GM12878 (cell line): ENCODE data around the gene SPATA9. TPM values are rescaled to one million over a fixed set of nuclear protein-coding genes. Genes with fewer than 3 reads are reported as not detected.

ENCODE experiments used
- ATAC-seq: fragments of 200-7000 bp; cut with Tn5 transposase; 3 replicates; pipeline ENCODE4 v1.9.1; 2020; ENCODE audit warnings: mild to moderate bottlenecking, moderate library complexity
- BruUV-seq: library from RNA; stranded (reverse); fragments of 400-500 nt; replicated peaks from 2 replicates; lab custom pipeline; 2021; lab: Mats Ljungman, UMichigan
- CTCF ChIA-PET: fragments of 300-600 bp; sonication (Branson Sonifier 250); formaldehyde crosslinking; extraction: SDS; loops from one replicate; lab custom pipeline; 2021; ENCODE audit warnings: inconsistent platforms; lab: Yijun Ruan, JAX
- POLR2A ChIA-PET: fragments of 350-600 bp; formaldehyde crosslinking; extraction: SDS; loops from one replicate; lab custom pipeline; 2021; ENCODE audit warnings: inconsistent platforms; lab: Charles Lee
- RAD21 ChIA-PET: fragments of 300-600 bp; sonication (Branson Sonifier 250); formaldehyde crosslinking; loops from one replicate; lab custom pipeline; 2023; ENCODE audit warnings: antibody characterized with exemption; ENCODE audit not compliant: unreplicated experiment; lab: Charles Lee
- SMC1A ChIA-PET: fragments of 300-600 bp; sonication (Branson Sonifier 250); formaldehyde crosslinking; loops from one replicate; lab custom pipeline; 2023; ENCODE audit not compliant: unreplicated experiment, uncharacterized antibody; lab: Charles Lee
- DNase-seq: peaks from one replicate; pipeline ENCODE4 v3.0.0-alpha.2; 2011; ENCODE audit warnings: low read depth, low spot score
- FAIRE-seq: peaks from 3 replicates; lab custom pipeline; 2011; peaks lifted over from hg19 to GRCh38; lab: Jason Lieb, UNC
- H2AFZ ChIP-seq: 2 replicates; pipeline ENCODE4 v1.6.0; 2011; ENCODE audit warnings: low read depth, low read length, control low read depth; ENCODE audit not compliant: control insufficient read depth
- H3K27ac ChIP-seq: 2 replicates; pipeline ENCODE4 v1.5.1; 2011; ENCODE audit warnings: control low read depth; ENCODE audit not compliant: control insufficient read depth, insufficient read depth
- H3K27me3 ChIP-seq, 2 experiments: replicated peaks in 1 of 2; 2 replicates each; pipeline versions ENCODE4 v1.6.0 to v1.6.1; 2011; ENCODE audit warnings: low read length in 1 of 2; ENCODE audit not compliant: control insufficient read depth in 2 of 2, insufficient read depth in 2 of 2
- H3K36me3 ChIP-seq, 2 experiments: 2 replicates each; pipeline ENCODE4 v1.5.1; 2011; ENCODE audit warnings: low read length in 1 of 2; ENCODE audit not compliant: control insufficient read depth in 2 of 2, insufficient read depth in 2 of 2
- H3K4me1 ChIP-seq: 2 replicates; pipeline ENCODE4 v1.6.1; 2011; ENCODE audit warnings: mild to moderate bottlenecking, low read length, moderate library complexity, mixed read lengths; ENCODE audit not compliant: control insufficient read depth, insufficient read depth
- H3K4me2 ChIP-seq: 2 replicates; pipeline ENCODE4 v1.6.0; 2011; ENCODE audit warnings: control low read depth; ENCODE audit not compliant: control insufficient read depth, insufficient read depth
- H3K4me3 ChIP-seq: fragments of 200-600 bp; sonication (generic); 2 replicates; pipeline ENCODE4 v1.5.1; 2016
- H3K79me2 ChIP-seq: 2 replicates; pipeline ENCODE4 v1.6.0; 2011; ENCODE audit warnings: low read length; ENCODE audit not compliant: control insufficient read depth, insufficient read depth
- H3K9ac ChIP-seq: 2 replicates; pipeline ENCODE4 v1.8.0; 2011; ENCODE audit warnings: low read length, control low read depth, mixed read lengths; ENCODE audit not compliant: control insufficient read depth, insufficient read depth
- H3K9me3 ChIP-seq: replicated peaks from 3 replicates; pipeline ENCODE4 v1.5.1; 2011; ENCODE audit warnings: mild to moderate bottlenecking, low read length; ENCODE audit not compliant: control insufficient read depth, insufficient read depth
- H4K20me1 ChIP-seq: 2 replicates; pipeline ENCODE4 v1.6.0; 2011; ENCODE audit not compliant: control insufficient read depth, insufficient read depth
- BMI1 ChIP-seq: fragments of 450-650 bp; IDR thresholded peaks from 2 replicates; pipeline ENCODE4 v1.6.1; 2016; ENCODE audit warnings: mild to moderate bottlenecking, moderate library complexity, borderline replicate concordance
- CHD4 ChIP-seq: fragments of 200-600 bp; sonication (generic); IDR thresholded peaks from 2 replicates; pipeline ENCODE4 v1.6.1; 2016; ENCODE audit warnings: mild to moderate bottlenecking
- E2F4 ChIP-seq: IDR thresholded peaks from 2 replicates; pipeline ENCODE4 v1.6.1; 2012; ENCODE audit warnings: low read depth, low read length, improper control_type of control experiment
- MXI1 ChIP-seq: fragments of 150-350 bp; IDR thresholded peaks from 2 replicates; pipeline ENCODE4 v1.6.1; 2011; ENCODE audit warnings: low read depth, mild to moderate bottlenecking, inconsistent platforms, low read length, improper control_type of control experiment
- SIN3A ChIP-seq: IDR thresholded peaks from 2 replicates; pipeline ENCODE4 v1.6.1; 2012; ENCODE audit warnings: low read depth, low read length, improper control_type of control experiment
- SP1 ChIP-seq: IDR thresholded peaks from one replicate; pipeline ENCODE4 v1.6.1; 2011; ENCODE audit warnings: low read depth, low read length
- SRF ChIP-seq, 2 experiments: IDR thresholded peaks; 2 replicates each; pipeline ENCODE4 v1.6.1; 2011; ENCODE audit warnings: low read depth in 2 of 2, low read length in 2 of 2, mild to moderate bottlenecking in 1 of 2, moderate library complexity in 1 of 2
- in situ Hi-C: fragments of 300-500 bp; cut with MboI; formaldehyde crosslinking; loops from 9 replicates; pipeline ENCODE4 v1.14.3; 2018; ENCODE audit warnings: mixed read lengths
- intact Hi-C: fragments of 100-400 bp; cut with micrococcal nuclease; formaldehyde crosslinking; loops from one replicate; pipeline ENCODE4 v1.14.2; 2022; ENCODE audit not compliant: unreplicated experiment
- polyA plus RNA-seq, 11 experiments: library from polyadenylated mRNA; depleted of rRNA in 4 of 11; unstranded in 6 of 11; stranded (reverse) in 5 of 11; fragments of >200 nt; fragmentation: Nextera tagmentation in 4 of 11; fragmentation: Illumina TruSeq in 1 of 11; extraction: Ambion mirVana in 4 of 11; extraction: Trizol in 1 of 11; gene quantifications; 1 replicate in 1 of 11; 2 replicates in 10 of 11; pipeline versions ENCODE4 v1.2.1 to v1.2.3, GENCODE V29; 2011 to 2016; ENCODE audit warnings: inconsistent platforms in 2 of 11, missing spikeins in 2 of 11, low read depth in 1 of 11
- total RNA-seq, 4 experiments: library from RNA; depleted of rRNA in 3 of 4; stranded (reverse); fragments of >200 nt in 3 of 4; fragmentation: Illumina TruSeq in 1 of 4; extraction: Trizol in 1 of 4; gene quantifications; 2 replicates each; pipeline versions ENCODE4 v1.2.1 to v1.2.3, GENCODE V29; 2013 to 2021
- TF ChIP-seq, protein P1 (sequence below): fragments of 450-650 bp; IDR thresholded peaks from 2 replicates; pipeline ENCODE4 v1.6.1; 2017; ENCODE audit warnings: mild to moderate bottlenecking, moderate library complexity
- TF ChIP-seq, protein P2 (sequence below), 3 experiments: IDR thresholded peaks in 2 of 3; conservative IDR thresholded peaks in 1 of 3; 2 replicates each; pipeline ENCODE4 v1.5.1; 2011; ENCODE audit warnings: low read depth in 3 of 3, low read length in 3 of 3, mild to moderate bottlenecking in 3 of 3, control low read depth in 2 of 3, moderate library complexity in 2 of 3, inconsistent platforms in 1 of 3, mixed read lengths in 1 of 3; ENCODE audit not compliant: control insufficient read depth in 2 of 3, insufficient read depth in 1 of 3; ENCODE audit errors: extremely low read depth in 1 of 3

Gene SPATA9
- total and polyA plus RNA-seq, 10 of the 15 experiments (the other 5 are each of a cell fraction or from before 2014, with no cell fraction given) = 0.11 to 0.49 (median 0.16) TPM; not detected in 1

- ChIA-PET CTCF (interaction anchor here (0.7 to 8.5 kb wide), 6 partner anchors 8 to 179 kb away, joined by 3 to 177 read pairs (median 4); no protein-coding TSS in a partner anchor), POLR2A (no interaction called here), RAD21 (interaction anchor here (1.0 to 2.5 kb wide), 4 partner anchors 50 to 181 kb away, joined by 3 to 16 read pairs (median 4); no protein-coding TSS in a partner anchor), SMC1A (interaction anchor here (0.6 to 5.1 kb wide), 5 partner anchors 65 to 179 kb away, joined by 3 to 22 read pairs (median 6); no protein-coding TSS in a partner anchor)
- BruUV-seq = no TSS peak
- no peaks in the 10 kb centered on the region for H3K27me3 ChIP-seq
- ATAC-seq (no peak), FAIRE-seq (no peak), DNase-seq (no peak)
- H2AFZ ChIP-seq = no peak overlapping the region
- H3K4me2 ChIP-seq = no peak overlapping the region
- no peak overlapping the region for H3K4me3 ChIP-seq
- no peak overlapping the region for H3K27ac ChIP-seq
- no peaks in the 10 kb centered on the region for H3K9me3 ChIP-seq
- H3K9ac ChIP-seq = no peak overlapping the region
- H3K79me2 ChIP-seq = no peaks in the 10 kb centered on the region
- in situ Hi-C loops (no loop called here), intact Hi-C loops (no loop called here)
- H3K4me1 ChIP-seq = no peaks in the 10 kb centered on the region
- TF ChIP-seq SIN3A (no peak), BMI1 (no peak), SRF (IDR thresholded peaks at IDR 0.05; ENCODE audit: low read depth in 2 of 2, low read length in 2 of 2) (no peak)
- H3K36me3 ChIP-seq = no peaks in the 10 kb centered on the region
- H4K20me1 ChIP-seq = no peaks in the 10 kb centered on the region
These were observed 14.6 kb downstream of the SPATA9 start for GRCh38 chr5:95668216-95668615.

- Histone ChIP-seq H3K4me2 (no peak overlapping the region), H3K4me3 (no peak overlapping the region), H3K36me3 (no peaks in the 10 kb centered on the region), H3K27me3 (no peaks in the 10 kb centered on the region), H3K79me2 (no peaks in the 10 kb centered on the region), H3K9me3 (no peaks in the 10 kb centered on the region), H4K20me1 (no peaks in the 10 kb centered on the region), H3K27ac (no peak overlapping the region), H3K9ac (no peak overlapping the region), H3K4me1 (no peaks in the 10 kb centered on the region), H2AFZ (no peak overlapping the region)
- ATAC-seq (no peak), FAIRE-seq (no peak), DNase-seq (no peak)
- intact Hi-C loops = no loop called here
- ChIA-PET RAD21 (interaction anchor here (1.0 to 2.5 kb wide), 3 partner anchors 101 to 182 kb away, joined by 3 to 16 read pairs (median 4); no protein-coding TSS in a partner anchor), SMC1A (interaction anchor here (0.6 to 5.1 kb wide), 5 partner anchors 66 to 180 kb away, joined by 3 to 22 read pairs (median 3); no protein-coding TSS in a partner anchor), POLR2A (no interaction called here), CTCF (interaction anchor here (0.6 to 8.5 kb wide), 7 partner anchors 9 to 346 kb away, joined by 3 to 177 read pairs (median 4); no protein-coding TSS in a partner anchor)
- BruUV-seq = no TSS peak
- in situ Hi-C loops = no loop called here
- TF ChIP-seq, protein P1, sequence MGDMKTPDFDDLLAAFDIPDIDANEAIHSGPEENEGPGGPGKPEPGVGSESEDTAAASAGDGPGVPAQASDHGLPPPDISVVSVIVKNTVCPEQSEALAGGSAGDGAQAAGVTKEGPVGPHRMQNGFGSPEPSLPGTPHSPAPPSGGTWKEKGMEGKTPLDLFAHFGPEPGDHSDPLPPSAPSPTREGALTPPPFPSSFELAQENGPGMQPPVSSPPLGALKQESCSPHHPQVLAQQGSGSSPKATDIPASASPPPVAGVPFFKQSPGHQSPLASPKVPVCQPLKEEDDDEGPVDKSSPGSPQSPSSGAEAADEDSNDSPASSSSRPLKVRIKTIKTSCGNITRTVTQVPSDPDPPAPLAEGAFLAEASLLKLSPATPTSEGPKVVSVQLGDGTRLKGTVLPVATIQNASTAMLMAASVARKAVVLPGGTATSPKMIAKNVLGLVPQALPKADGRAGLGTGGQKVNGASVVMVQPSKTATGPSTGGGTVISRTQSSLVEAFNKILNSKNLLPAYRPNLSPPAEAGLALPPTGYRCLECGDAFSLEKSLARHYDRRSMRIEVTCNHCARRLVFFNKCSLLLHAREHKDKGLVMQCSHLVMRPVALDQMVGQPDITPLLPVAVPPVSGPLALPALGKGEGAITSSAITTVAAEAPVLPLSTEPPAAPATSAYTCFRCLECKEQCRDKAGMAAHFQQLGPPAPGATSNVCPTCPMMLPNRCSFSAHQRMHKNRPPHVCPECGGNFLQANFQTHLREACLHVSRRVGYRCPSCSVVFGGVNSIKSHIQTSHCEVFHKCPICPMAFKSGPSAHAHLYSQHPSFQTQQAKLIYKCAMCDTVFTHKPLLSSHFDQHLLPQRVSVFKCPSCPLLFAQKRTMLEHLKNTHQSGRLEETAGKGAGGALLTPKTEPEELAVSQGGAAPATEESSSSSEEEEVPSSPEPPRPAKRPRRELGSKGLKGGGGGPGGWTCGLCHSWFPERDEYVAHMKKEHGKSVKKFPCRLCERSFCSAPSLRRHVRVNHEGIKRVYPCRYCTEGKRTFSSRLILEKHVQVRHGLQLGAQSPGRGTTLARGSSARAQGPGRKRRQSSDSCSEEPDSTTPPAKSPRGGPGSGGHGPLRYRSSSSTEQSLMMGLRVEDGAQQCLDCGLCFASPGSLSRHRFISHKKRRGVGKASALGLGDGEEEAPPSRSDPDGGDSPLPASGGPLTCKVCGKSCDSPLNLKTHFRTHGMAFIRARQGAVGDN = no peak
- TF ChIP-seq, protein P2, sequence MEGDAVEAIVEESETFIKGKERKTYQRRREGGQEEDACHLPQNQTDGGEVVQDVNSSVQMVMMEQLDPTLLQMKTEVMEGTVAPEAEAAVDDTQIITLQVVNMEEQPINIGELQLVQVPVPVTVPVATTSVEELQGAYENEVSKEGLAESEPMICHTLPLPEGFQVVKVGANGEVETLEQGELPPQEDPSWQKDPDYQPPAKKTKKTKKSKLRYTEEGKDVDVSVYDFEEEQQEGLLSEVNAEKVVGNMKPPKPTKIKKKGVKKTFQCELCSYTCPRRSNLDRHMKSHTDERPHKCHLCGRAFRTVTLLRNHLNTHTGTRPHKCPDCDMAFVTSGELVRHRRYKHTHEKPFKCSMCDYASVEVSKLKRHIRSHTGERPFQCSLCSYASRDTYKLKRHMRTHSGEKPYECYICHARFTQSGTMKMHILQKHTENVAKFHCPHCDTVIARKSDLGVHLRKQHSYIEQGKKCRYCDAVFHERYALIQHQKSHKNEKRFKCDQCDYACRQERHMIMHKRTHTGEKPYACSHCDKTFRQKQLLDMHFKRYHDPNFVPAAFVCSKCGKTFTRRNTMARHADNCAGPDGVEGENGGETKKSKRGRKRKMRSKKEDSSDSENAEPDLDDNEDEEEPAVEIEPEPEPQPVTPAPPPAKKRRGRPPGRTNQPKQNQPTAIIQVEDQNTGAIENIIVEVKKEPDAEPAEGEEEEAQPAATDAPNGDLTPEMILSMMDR (IDR thresholded peaks at IDR 0.05 in 2 of 3, conservative IDR thresholded peaks at IDR 0.05 in 1 of 3; ENCODE audit: control insufficient read depth in 2 of 3, extremely low read depth in 1 of 3, insufficient read depth in 1 of 3, low read depth in 3 of 3, low read length in 3 of 3) = no peak
- TF ChIP-seq CHD4 (no peak), E2F4 (no peak), SP1 (no peak), MXI1 (no peak)
These were observed 15.1 kb downstream of the SPATA9 start for GRCh38 chr5:95667678-95668077.
